Uterus (tissue), 2 donors: ENCODE results near the gene AGBL1.

Experiments
- POLR2A ChIP-seq, 2 donors: fragments of 450-650 bp; IDR thresholded peaks; one replicate each; pipeline ENCODE4 v1.6.1; 2016; ENCODE audit warnings: antibody characterized with exemption in 2 of 2, mild to moderate bottlenecking in 1 of 2, moderate library complexity in 1 of 2
- TF ChIP-seq, protein P1 (sequence below), 4 experiments: fragments of 200-600 bp in 2 of 4; fragments of 450-650 bp in 2 of 4; sonication (generic) in 2 of 4; IDR thresholded peaks; one replicate each; pipeline ENCODE4 v1.5.1; 2016 to 2019; ENCODE audit warnings: antibody characterized with exemption in 4 of 4, mild to moderate bottlenecking in 2 of 4, moderate library complexity in 1 of 4

DNA sequence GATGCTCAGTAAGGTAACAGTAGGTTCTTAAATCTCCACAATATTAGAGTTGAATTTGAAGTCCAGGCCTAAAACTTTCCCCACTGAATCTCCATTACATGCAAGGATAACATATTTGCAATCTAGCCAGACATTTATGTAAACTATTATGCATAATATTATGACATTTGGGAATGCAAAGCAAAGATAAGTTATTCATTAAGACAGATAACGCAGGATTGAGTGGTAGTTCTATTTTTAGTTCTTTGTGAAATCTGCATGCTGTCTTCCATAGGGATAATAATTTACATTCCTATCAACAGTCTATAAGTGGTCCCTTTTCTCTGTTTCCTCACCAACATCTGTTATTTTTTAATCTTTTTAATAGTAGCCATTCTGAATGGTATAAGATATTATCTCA is 333.5 kb downstream of the AGBL1 start:
- TF ChIP-seq POLR2A (IDR thresholded peaks at IDR 0.05) = no peak
- TF ChIP-seq, protein P1, sequence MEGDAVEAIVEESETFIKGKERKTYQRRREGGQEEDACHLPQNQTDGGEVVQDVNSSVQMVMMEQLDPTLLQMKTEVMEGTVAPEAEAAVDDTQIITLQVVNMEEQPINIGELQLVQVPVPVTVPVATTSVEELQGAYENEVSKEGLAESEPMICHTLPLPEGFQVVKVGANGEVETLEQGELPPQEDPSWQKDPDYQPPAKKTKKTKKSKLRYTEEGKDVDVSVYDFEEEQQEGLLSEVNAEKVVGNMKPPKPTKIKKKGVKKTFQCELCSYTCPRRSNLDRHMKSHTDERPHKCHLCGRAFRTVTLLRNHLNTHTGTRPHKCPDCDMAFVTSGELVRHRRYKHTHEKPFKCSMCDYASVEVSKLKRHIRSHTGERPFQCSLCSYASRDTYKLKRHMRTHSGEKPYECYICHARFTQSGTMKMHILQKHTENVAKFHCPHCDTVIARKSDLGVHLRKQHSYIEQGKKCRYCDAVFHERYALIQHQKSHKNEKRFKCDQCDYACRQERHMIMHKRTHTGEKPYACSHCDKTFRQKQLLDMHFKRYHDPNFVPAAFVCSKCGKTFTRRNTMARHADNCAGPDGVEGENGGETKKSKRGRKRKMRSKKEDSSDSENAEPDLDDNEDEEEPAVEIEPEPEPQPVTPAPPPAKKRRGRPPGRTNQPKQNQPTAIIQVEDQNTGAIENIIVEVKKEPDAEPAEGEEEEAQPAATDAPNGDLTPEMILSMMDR (IDR thresholded peaks at IDR 0.05) = no peak
